Spleen (tissue), 11 donors: ENCODE measurements around the gene TMEM218. TPM values are rescaled to one million over a fixed set of nuclear protein-coding genes. Genes with fewer than 3 reads are reported as not detected.
A peak's percentile ranks its signal among the peaks of the same experiment; 100 is the strongest.

ENCODE experiments used
- DNase-seq: peaks from one replicate; pipeline ENCODE4 v3.0.0-alpha.2; 2020
- H3K27ac ChIP-seq, 8 donors: fragments of 200-600 bp; sonication (generic) in 7 of 8; 1 replicate in 4 of 8; 2 replicates in 4 of 8; pipeline versions ENCODE4 v1.5.0 to v1.8.0; 2016 to 2021; ENCODE audit warnings: inconsistent platforms in 4 of 8, mild to moderate bottlenecking in 4 of 8, moderate library complexity in 1 of 8
- H3K27me3 ChIP-seq, 7 donors: fragments of 200-600 bp; sonication (generic) in 6 of 7; replicated peaks in 1 of 7; 1 replicate in 4 of 7; 2 replicates in 3 of 7; pipeline versions ENCODE4 v1.5.0 to v1.8.0; 2016 to 2021; ENCODE audit warnings: inconsistent platforms in 3 of 7, mild to moderate bottlenecking in 1 of 7
- H3K36me3 ChIP-seq, 6 donors: fragments of 200-600 bp; sonication (generic) in 5 of 6; 1 replicate in 4 of 6; 2 replicates in 2 of 6; pipeline versions ENCODE4 v1.5.0 to v1.8.0; 2016 to 2021; ENCODE audit warnings: inconsistent platforms in 2 of 6
- H3K4me1 ChIP-seq, 6 donors: fragments of 200-600 bp; sonication (generic) in 5 of 6; 1 replicate in 3 of 6; 2 replicates in 3 of 6; pipeline versions ENCODE4 v1.5.0 to v1.8.0; 2016 to 2021; ENCODE audit warnings: inconsistent platforms in 3 of 6
- H3K4me3 ChIP-seq, 8 donors: fragments of 200-600 bp; sonication (generic) in 7 of 8; 1 replicate in 4 of 8; 2 replicates in 4 of 8; pipeline versions ENCODE4 v1.5.0 to v1.8.0; 2016 to 2021; ENCODE audit warnings: inconsistent platforms in 4 of 8, mild to moderate bottlenecking in 4 of 8, moderate library complexity in 2 of 8
- H3K9me3 ChIP-seq, 8 donors: fragments of 200-600 bp; sonication (generic) in 7 of 8; 1 replicate in 4 of 8; 2 replicates in 4 of 8; pipeline versions ENCODE4 v1.5.0 to v1.8.0; 2016 to 2021; ENCODE audit warnings: inconsistent platforms in 4 of 8
- POLR2A ChIP-seq, 3 donors: fragments of 450-650 bp; IDR thresholded peaks; one replicate each; pipeline ENCODE4 v1.5.1; 2017; ENCODE audit warnings: antibody characterized with exemption in 3 of 3, mild to moderate bottlenecking in 1 of 3
- POLR2AphosphoS5 ChIP-seq, 3 donors: sonication (generic); formaldehyde crosslinking; IDR thresholded peaks; one replicate each; pipeline ENCODE4 v1.5.1; 2017; ENCODE audit warnings: antibody characterized with exemption in 3 of 3
- WGBS, 5 donors: extraction: QIAGEN DNeasy Blood & Tissue Kit in 3 of 5; methylation state at CpG; one replicate each; pipeline versions ENCODE4 v1.1.5 to v1.1.7; 2013 to 2018; 5-methylcytosine and 5-hydroxymethylcytosine counted together
- intact Hi-C: fragments of 100-400 bp; cut with DNase I; formaldehyde crosslinking; loops from one replicate; pipeline ENCODE4 v1.15.0; 2023; ENCODE audit warnings: low total_unique reads
- polyA plus RNA-seq, 3 donors: library from polyadenylated mRNA; stranded (reverse); fragments of 200-250 nt; gene quantifications; one replicate each; pipeline ENCODE4 v1.2.1, GENCODE V29; 2013
- total RNA-seq, 7 donors: library from RNA; depleted of rRNA in 3 of 7; stranded (reverse); fragments of >200 nt in 3 of 7; fragmentation: NEBNext Ultra II Directional in 4 of 7; extraction: Animal tissue kit (Norgen Biotek cat#: 25700) in 4 of 7; gene quantifications; one replicate each; pipeline versions ENCODE4 v1.1.0 to v1.2.1, GENCODE V29; 2016 to 2021
- TF ChIP-seq, protein P1 (sequence below), 11 experiments: fragments of 200-600 bp in 7 of 11; fragments of 450-650 bp in 4 of 11; sonication (generic) in 4 of 11; IDR thresholded peaks in 8 of 11; conservative IDR thresholded peaks in 3 of 11; 1 replicate in 7 of 11; 2 replicates in 4 of 11; pipeline versions ENCODE4 v1.4.0 to v1.8.0; 2016 to 2021; ENCODE audit warnings: antibody characterized with exemption in 11 of 11, inconsistent platforms in 4 of 11, mild to moderate bottlenecking in 1 of 11
- donor health status: healthy with polysubstance abuse.
- donor health status: DM: no; HTN: no; CAD: no; lungs with moderate emphysema.
- donor health status: DM: no; HTN: no; CAD: no.
- donor health status: Bipolar disorder and iron deficiency.
- donor health status: healthy.
- donor health status: DM: no; HTN: no; CAD: no.
- donor health status: DM: yes; HTN: yes; CAD: no.

Gene TMEM218
- total and polyA plus RNA-seq, 10 donors = 12.0 to 34.7 (median 20.7) TPM

DNA sequence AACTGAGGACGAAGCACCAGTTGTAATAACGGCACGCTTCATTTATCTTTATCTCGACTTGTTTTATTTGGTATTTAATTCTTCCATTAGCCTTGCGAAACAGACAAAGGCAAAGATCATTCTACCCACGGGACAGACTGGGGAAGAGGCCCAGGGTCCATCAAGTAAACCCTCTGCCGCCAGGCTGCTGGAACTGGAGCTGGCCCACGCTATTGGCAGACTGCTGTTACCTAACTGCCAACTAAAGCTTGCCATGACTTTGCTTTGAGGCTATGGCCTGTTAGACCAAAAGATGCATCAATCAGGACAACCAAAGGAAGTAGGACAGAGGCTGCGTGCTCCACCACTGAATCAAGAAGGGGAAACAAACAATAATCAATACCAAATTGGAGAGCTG, 780 bp upstream of the TMEM218 start:
- WGBS, 5 donors = 81 to 90% (median 88%) methylated on average over 9 of the region's 9 CpGs

DNA sequence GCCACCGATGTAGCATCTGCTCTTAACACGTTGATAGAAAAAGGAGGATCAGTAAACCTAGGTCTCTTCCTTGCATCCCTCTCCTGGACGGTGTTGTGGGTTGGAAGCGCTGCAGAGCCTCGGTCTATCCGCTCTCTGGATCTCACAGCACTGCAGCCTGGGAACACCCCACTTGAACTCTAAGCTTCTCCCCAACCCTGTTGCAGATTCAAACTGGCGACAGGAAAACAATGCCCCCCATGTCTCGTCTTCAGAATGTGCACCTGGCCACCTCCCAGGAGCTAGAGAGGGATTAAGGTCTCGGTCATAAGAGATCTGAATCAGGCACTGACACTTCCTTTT, 454 bp downstream of the TMEM218 start:
- H3K4me1 ChIP-seq = peaks cover 5 to 19% (median 14%) of the 10 kb centered on the region in 6 donors
- peak overlapping the region; percentile 62 to 90 (median 75) for H3K4me3 ChIP-seq
- intact Hi-C loops = no loop called here
- peak overlapping the region; percentile 75 to 94 (median 89) for H3K27ac ChIP-seq
- TF ChIP-seq POLR2AphosphoS5 (IDR thresholded peaks at IDR 0.05) = no peak
- TF ChIP-seq, protein P1, sequence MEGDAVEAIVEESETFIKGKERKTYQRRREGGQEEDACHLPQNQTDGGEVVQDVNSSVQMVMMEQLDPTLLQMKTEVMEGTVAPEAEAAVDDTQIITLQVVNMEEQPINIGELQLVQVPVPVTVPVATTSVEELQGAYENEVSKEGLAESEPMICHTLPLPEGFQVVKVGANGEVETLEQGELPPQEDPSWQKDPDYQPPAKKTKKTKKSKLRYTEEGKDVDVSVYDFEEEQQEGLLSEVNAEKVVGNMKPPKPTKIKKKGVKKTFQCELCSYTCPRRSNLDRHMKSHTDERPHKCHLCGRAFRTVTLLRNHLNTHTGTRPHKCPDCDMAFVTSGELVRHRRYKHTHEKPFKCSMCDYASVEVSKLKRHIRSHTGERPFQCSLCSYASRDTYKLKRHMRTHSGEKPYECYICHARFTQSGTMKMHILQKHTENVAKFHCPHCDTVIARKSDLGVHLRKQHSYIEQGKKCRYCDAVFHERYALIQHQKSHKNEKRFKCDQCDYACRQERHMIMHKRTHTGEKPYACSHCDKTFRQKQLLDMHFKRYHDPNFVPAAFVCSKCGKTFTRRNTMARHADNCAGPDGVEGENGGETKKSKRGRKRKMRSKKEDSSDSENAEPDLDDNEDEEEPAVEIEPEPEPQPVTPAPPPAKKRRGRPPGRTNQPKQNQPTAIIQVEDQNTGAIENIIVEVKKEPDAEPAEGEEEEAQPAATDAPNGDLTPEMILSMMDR (IDR thresholded peaks at IDR 0.05 in 8 of 11, conservative IDR thresholded peaks at IDR 0.05 in 3 of 11) = no peak
- TF ChIP-seq POLR2A (IDR thresholded peaks at IDR 0.05) = no peak
- H3K9me3 ChIP-seq = no peaks in the 10 kb centered on the region
- 0 to 2% (median 1%) methylated on average over 9 of the region's 9 CpGs for whole genome bisulfite sequencing, 5 donors
- DNase-seq = no peak
- no peaks in the 10 kb centered on the region for H3K27me3 ChIP-seq
- H3K36me3 ChIP-seq = no peaks in the 10 kb centered on the region

More for the DNA sequence above, 780 bp upstream of the TMEM218 start:
- H3K9me3 ChIP-seq = no peaks in the 10 kb centered on the region
- no peaks in the 10 kb centered on the region for H3K36me3 ChIP-seq
- H3K4me3 ChIP-seq = peak overlapping the region in 6 of 8 donors; percentile 62 to 90 (median 78)
- TF ChIP-seq, protein P1 (IDR thresholded peaks at IDR 0.05 in 8 of 11, conservative IDR thresholded peaks at IDR 0.05 in 3 of 11) = no peak
- no peak for TF ChIP-seq POLR2A (IDR thresholded peaks at IDR 0.05)
- no peak for TF ChIP-seq POLR2AphosphoS5 (IDR thresholded peaks at IDR 0.05)
- peaks cover 0 to 1% (median 0%) of the 10 kb centered on the region in 7 donors for H3K27me3 ChIP-seq
- H3K27ac ChIP-seq = peak overlapping the region in 7 of 8 donors; percentile 75 to 94 (median 89)
- peak; percentile 86 for DNase-seq
- peaks cover 5 to 18% (median 14%) of the 10 kb centered on the region in 6 donors for H3K4me1 ChIP-seq
- intact Hi-C loops = no loop called here

DNA sequence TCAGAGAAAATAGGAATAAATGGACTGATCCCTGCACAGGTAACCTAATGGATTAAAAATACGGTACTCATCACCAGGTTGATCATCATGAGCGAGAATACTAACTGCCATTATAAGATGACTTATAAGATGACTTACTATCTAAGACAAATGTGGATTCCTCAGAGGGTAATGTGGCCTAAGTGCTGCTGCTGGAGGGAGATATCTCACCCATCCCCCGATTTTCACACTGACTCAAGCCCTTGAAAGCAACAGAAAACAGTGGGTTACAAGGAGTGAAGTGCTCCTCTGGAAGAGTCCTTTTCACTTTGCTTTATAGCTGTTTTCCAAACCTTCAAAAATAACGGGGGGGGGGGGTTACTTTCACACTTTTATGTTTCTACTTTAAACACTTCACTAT, 920 bp downstream of the TMEM218 start:
- no peaks in the 10 kb centered on the region for H3K27me3 ChIP-seq
- no peak for DNase-seq
- no peak for TF ChIP-seq POLR2A (IDR thresholded peaks at IDR 0.05)
- TF ChIP-seq, protein P1 (IDR thresholded peaks at IDR 0.05 in 8 of 11, conservative IDR thresholded peaks at IDR 0.05 in 3 of 11) = no peak
- TF ChIP-seq POLR2AphosphoS5 (IDR thresholded peaks at IDR 0.05) = no peak
- intact Hi-C loops = no loop called here
- H3K4me3 ChIP-seq = peak overlapping the region in 7 of 8 donors; percentile 62 to 90 (median 76)
- H3K27ac ChIP-seq = peak overlapping the region in 5 of 8 donors; percentile 89 to 94 (median 90)
- no peaks in the 10 kb centered on the region for H3K36me3 ChIP-seq
- WGBS, 5 donors = 49 to 59% (median 55%) methylated on average over 4 of the region's 4 CpGs
- H3K4me1 ChIP-seq = peaks cover 5 to 24% (median 14%) of the 10 kb centered on the region in 6 donors
- no peaks in the 10 kb centered on the region for H3K9me3 ChIP-seq

DNA sequence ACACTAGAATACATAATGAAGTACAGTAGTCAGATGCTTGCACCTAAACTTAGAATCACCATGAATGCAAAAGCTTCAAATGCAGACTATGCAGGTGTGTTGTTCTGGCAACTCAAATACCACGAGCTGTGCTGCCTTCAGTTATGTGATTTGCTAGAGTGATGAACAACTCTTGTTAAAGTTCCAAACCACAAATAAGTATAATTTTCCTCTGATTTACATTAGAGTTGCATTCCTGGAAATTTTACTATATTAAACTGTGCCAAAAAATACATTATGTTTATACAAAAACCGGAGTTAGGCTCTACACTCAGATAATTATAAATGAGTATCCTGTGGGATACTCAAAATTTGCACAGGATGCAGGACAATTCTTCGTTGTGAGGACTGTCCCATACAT, 3.0 kb downstream of the TMEM218 start:
- 78 to 89% (median 82%) methylated on average over 3 of the region's 3 CpGs for WGBS, 5 donors
- H3K27me3 ChIP-seq = no peaks in the 10 kb centered on the region
- intact Hi-C loops = no loop called here
- peaks cover 5 to 25% (median 14%) of the 10 kb centered on the region in 6 donors for H3K4me1 ChIP-seq
- TF ChIP-seq POLR2A (IDR thresholded peaks at IDR 0.05) = no peak
- no peak for TF ChIP-seq POLR2AphosphoS5 (IDR thresholded peaks at IDR 0.05)
- TF ChIP-seq, protein P1 (IDR thresholded peaks at IDR 0.05 in 8 of 11, conservative IDR thresholded peaks at IDR 0.05 in 3 of 11) = no peak
- no peak for DNase-seq
- no peaks in the 10 kb centered on the region for H3K36me3 ChIP-seq
- no peaks in the 10 kb centered on the region for H3K9me3 ChIP-seq
- no peak overlapping the region for H3K27ac ChIP-seq
- H3K4me3 ChIP-seq = no peak overlapping the region
